A673 (cell line): ENCODE measurements around the gene CCL11. TPM values are rescaled to one million over a fixed set of nuclear protein-coding genes. Genes with fewer than 3 reads are reported as not detected.

Experiments used
- BruUV-seq: library from RNA; stranded (reverse); fragments of 400-500 nt; replicated peaks from 2 replicates; lab custom pipeline; 2021; lab: Mats Ljungman, UMichigan
- CTCF ChIA-PET: fragments of 300-600 bp; sonication (Branson Sonifier 250); formaldehyde crosslinking; loops from one replicate; lab custom pipeline; 2022; ENCODE audit warnings: antibody characterized with exemption; lab: Charles Lee
- POLR2A ChIA-PET: fragments of 300-600 bp; sonication (Branson Sonifier 250); formaldehyde crosslinking; loops from one replicate; lab custom pipeline; 2022; ENCODE audit warnings: antibody characterized with exemption; ENCODE audit not compliant: low non-redundant PET; lab: Charles Lee
- DNase-seq: peaks from one replicate; pipeline ENCODE4 v3.0.0-alpha.2; 2015; ENCODE audit warnings: low spot score
- H3K27ac ChIP-seq: fragments of 200-600 bp; sonication (generic); 2 replicates; pipeline ENCODE4 v1.5.1; 2016; ENCODE audit warnings: mixed run types, low read depth, mild to moderate bottlenecking, mixed read lengths, antibody characterized with exemption, low read length; ENCODE audit not compliant: poor library complexity, severe bottlenecking
- H3K27me3 ChIP-seq: fragments of 200-600 bp; sonication (generic); replicated peaks from 2 replicates; pipeline ENCODE4 v1.6.1; 2017; ENCODE audit warnings: mixed run types, low read depth, mild to moderate bottlenecking, mixed read lengths, antibody characterized with exemption, low read length; ENCODE audit not compliant: insufficient read depth, poor library complexity
- H3K36me3 ChIP-seq: fragments of 200-600 bp; sonication (generic); 2 replicates; pipeline ENCODE4 v1.6.1; 2016; ENCODE audit warnings: mixed run types, mild to moderate bottlenecking, mixed read lengths, antibody characterized with exemption, low read length; ENCODE audit not compliant: insufficient read depth, poor library complexity, severe bottlenecking
- H3K4me1 ChIP-seq: fragments of 200-600 bp; sonication (generic); 2 replicates; pipeline ENCODE4 v1.6.1; 2017; ENCODE audit warnings: mixed run types, mild to moderate bottlenecking, mixed read lengths, antibody characterized with exemption, low read length; ENCODE audit not compliant: insufficient read depth, poor library complexity, severe bottlenecking
- H3K4me3 ChIP-seq: fragments of 200-600 bp; sonication (generic); 2 replicates; pipeline ENCODE4 v1.5.1; 2016; ENCODE audit warnings: low read depth, mixed run types, mild to moderate bottlenecking, mixed read lengths, low read length; ENCODE audit not compliant: poor library complexity, severe bottlenecking
- H3K9me3 ChIP-seq: fragments of 200-600 bp; sonication (generic); 2 replicates; pipeline ENCODE4 v1.6.1; 2016; ENCODE audit warnings: mixed run types, low read depth, mild to moderate bottlenecking, mixed read lengths, antibody characterized with exemption, low read length; ENCODE audit not compliant: poor library complexity, severe bottlenecking
- EZH2 ChIP-seq: fragments of 200-600 bp; sonication (generic); IDR thresholded peaks from 2 replicates; pipeline ENCODE4 v1.6.1; 2017; ENCODE audit warnings: borderline replicate concordance, low read depth, mild to moderate bottlenecking, mixed read lengths, antibody characterized with exemption, low read length; ENCODE audit not compliant: poor library complexity, severe bottlenecking
- intact Hi-C: fragments of 100-400 bp; cut with micrococcal nuclease; formaldehyde crosslinking; loops from one replicate; pipeline ENCODE4 v1.10.0; 2022; ENCODE audit not compliant: unreplicated experiment
- total RNA-seq: library from RNA; stranded (reverse); gene quantifications from 2 replicates; pipeline ENCODE4 v1.2.3, GENCODE V29; 2021
- TF ChIP-seq, protein P1 (sequence below): fragments of 300-800, 200-600 bp; sonication (generic); conservative IDR thresholded peaks from 2 replicates; pipeline ENCODE4 v1.5.1; 2017; ENCODE audit warnings: low read depth, mild to moderate bottlenecking, antibody characterized with exemption, low read length, moderate library complexity, mixed read lengths

CCL11 gene
- total RNA-seq, 1 experiment from 2014 or later: not detected

- CTCF ChIA-PET: no interaction called here
- H3K4me3 ChIP-seq: no peak overlapping the region
- H3K36me3 ChIP-seq: no peaks in the 10 kb centered on the region
- POLR2A ChIA-PET: no interaction called here
- no peaks in the 10 kb centered on the region for H3K9me3 ChIP-seq
- H3K27ac ChIP-seq: no peak overlapping the region
- intact Hi-C loops: no loop called here
- no peaks in the 10 kb centered on the region for H3K27me3 ChIP-seq
- TF ChIP-seq EZH2: no peak
- TF ChIP-seq, protein P1, sequence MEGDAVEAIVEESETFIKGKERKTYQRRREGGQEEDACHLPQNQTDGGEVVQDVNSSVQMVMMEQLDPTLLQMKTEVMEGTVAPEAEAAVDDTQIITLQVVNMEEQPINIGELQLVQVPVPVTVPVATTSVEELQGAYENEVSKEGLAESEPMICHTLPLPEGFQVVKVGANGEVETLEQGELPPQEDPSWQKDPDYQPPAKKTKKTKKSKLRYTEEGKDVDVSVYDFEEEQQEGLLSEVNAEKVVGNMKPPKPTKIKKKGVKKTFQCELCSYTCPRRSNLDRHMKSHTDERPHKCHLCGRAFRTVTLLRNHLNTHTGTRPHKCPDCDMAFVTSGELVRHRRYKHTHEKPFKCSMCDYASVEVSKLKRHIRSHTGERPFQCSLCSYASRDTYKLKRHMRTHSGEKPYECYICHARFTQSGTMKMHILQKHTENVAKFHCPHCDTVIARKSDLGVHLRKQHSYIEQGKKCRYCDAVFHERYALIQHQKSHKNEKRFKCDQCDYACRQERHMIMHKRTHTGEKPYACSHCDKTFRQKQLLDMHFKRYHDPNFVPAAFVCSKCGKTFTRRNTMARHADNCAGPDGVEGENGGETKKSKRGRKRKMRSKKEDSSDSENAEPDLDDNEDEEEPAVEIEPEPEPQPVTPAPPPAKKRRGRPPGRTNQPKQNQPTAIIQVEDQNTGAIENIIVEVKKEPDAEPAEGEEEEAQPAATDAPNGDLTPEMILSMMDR: no peak
- BruUV-seq: no TSS peak
- no peak for DNase-seq
- H3K4me1 ChIP-seq: no peaks in the 10 kb centered on the region
These were observed 19.8 kb upstream of the CCL11 start for GRCh38 chr17:34265711-34266110.

GRCh38 chr17:34269969-34270368 is 15.6 kb upstream of the CCL11 start, which contains the start of gene CCL7:
CCL7 (plus strand) TSS chr17:34270221; CDS start chr17:34270291, 70 bp downstream.
- POLR2A ChIA-PET: no interaction called here
- no TSS peak for BruUV-seq
- intact Hi-C loops: no loop called here

DNA sequence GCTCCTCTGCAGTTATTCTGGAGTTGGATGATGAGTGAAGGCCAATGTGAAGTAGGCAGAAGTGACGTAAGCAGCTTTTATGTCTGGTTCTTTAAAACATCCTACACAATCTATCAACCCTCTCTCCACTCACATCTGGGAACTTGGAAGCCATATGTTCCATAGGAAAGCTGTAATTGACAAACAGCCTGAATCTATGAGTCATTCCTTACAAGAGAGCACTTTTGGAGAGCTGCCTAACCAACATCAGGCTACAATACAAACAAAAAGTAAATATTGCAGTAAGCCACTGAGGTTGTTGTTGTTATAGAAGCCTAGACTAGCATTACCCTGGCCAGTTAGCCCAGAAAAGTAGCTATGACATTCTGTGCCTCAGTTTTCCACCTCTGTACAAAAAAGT is 9.7 kb upstream of the CCL11 start:
- CTCF ChIA-PET: no interaction called here
- no peak for DNase-seq

More at GRCh38 chr17:34269969-34270368, 15.6 kb upstream of the CCL11 start, which contains the start of gene CCL7:
- CTCF ChIA-PET: no interaction called here
- DNase-seq: no peak
- no peaks in the 10 kb centered on the region for H3K4me1 ChIP-seq
- H3K36me3 ChIP-seq: no peaks in the 10 kb centered on the region
- TF ChIP-seq EZH2: no peak
- TF ChIP-seq, protein P1: no peak
- H3K4me3 ChIP-seq: no peak within 1 kb of the TSS
- H3K27ac ChIP-seq: no peak within 1 kb of the TSS
- no peaks in the 10 kb centered on the region for H3K27me3 ChIP-seq
- H3K9me3 ChIP-seq: no peaks in the 10 kb centered on the region

More for the DNA sequence above, 9.7 kb upstream of the CCL11 start:
- Histone ChIP-seq H3K27ac (no peak overlapping the region), H3K4me3 (no peak overlapping the region), H3K4me1 (no peaks in the 10 kb centered on the region), H3K9me3 (no peaks in the 10 kb centered on the region), H3K36me3 (no peaks in the 10 kb centered on the region), H3K27me3 (no peaks in the 10 kb centered on the region)
- intact Hi-C loops: no loop called here
- POLR2A ChIA-PET: no interaction called here
- no TSS peak for BruUV-seq
- TF ChIP-seq, protein P1: no peak
- TF ChIP-seq EZH2: no peak
